Stomach (tissue), 4 donors: ENCODE measurements around the gene CLSTN3.

Experiments used
- CTCF ChIP-seq, 7 experiments: fragments of 450-650 bp in 4 of 7; fragments of 200-600 bp in 3 of 7; sonication (generic) in 3 of 7; IDR thresholded peaks; one replicate each; pipeline ENCODE4 v1.5.1; 2016 to 2019; ENCODE audit warnings: antibody characterized with exemption in 7 of 7, control low read depth in 2 of 7, mild to moderate bottlenecking in 1 of 7
- EP300 ChIP-seq: sonication (generic); formaldehyde crosslinking; IDR thresholded peaks from one replicate; pipeline ENCODE4 v1.6.1; 2017; ENCODE audit warnings: antibody characterized with exemption

DNA sequence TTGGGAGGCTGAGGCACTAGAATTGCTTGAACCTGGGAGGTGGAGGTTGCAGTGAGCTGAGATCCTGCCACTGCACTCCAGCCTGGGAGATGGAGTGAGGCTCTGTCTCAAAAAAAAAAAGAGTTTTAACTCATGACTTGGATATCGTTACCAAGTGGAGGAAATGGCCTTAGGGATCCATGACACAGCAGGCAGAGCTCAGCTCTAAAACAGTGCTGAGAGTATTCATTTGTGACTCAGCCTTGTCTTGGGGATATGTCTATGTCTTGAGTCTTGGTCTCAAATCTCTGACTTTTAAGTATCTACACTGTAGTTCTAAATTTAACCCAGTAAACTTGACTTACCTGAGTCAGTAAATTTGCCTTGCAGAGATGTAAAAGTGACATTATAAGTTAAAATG is 50.5 kb downstream of the CLSTN3 start:
- TF ChIP-seq EP300 (no peak), CTCF (IDR thresholded peaks at IDR 0.05) (no peak)
